NCI-H2227 (cell line): ENCODE results near the gene NEK7.
A peak's percentile ranks its signal among the peaks of the same experiment; 100 is the strongest.

Experiments
- DNase-seq: peaks from one replicate; lab custom pipeline; 2025; ENCODE audit not compliant: unreplicated experiment; lab: John Stamatoyannopoulos, UW

NEK7 gene

GRCh38 chr1:198143797-198144196 is 13.0 kb upstream of the NEK7 start:
- no peak for DNase-seq

DNA sequence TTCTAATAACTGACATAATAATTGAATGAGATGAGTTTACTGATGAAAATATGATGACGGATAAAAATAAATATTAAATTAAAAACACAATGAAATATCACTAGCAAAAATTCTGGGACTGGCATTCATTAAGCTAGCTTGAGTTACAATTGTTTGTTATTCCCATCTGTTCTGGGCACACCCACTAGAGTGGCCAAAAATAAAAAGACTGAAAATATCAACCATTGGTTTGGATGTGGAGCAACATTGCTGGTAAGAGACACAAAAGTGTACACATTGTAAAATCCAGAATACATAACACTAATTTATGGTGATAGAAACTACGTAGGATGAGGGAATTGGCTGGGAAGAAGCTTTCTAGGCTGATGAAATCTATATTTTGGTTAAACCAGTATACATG is 9.6 kb upstream of the NEK7 start:
- DNase-seq = no peak

DNA sequence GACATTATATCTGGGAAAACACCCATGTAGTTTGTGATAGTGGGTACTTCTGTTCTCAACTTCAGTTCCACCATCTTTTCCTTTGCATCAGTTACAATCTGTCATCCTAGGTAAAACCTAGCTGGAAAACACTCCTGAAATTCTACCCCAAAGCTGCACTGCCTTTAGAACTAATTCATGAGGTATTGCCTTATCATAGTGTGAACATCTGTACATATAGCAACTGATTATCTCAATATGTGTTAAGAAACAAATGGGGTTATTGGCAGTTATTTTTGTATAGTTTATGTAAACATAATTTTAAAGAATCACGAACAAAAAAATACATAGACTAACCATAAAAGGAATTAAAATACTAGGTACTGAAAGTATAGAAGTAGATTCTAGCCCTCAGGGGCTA is 6.4 kb upstream of the NEK7 start:
- DNase-seq = no peak

DNA sequence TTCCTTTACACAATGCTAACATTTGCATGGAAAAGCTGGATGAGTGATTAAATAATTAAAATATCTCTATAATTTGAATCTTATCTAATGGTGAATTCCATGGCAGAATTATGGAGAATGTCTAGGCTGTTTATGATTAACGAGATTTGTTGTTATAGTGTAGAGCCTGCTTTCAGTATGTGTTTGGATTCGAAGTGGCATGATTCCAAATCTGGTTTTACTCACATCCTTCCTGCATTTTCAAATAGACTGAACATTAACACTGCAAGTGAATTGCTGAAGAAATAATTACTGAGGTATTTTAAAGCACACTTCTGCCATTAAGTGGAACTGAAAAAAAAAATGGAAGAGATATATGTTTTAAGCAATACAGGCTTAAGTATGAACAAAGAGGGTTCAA is 5.1 kb upstream of the NEK7 start:
- no peak for DNase-seq

GRCh38 chr1:198153103-198153502 is 3.7 kb upstream of the NEK7 start:
- DNase-seq = no peak

- no peak for DNase-seq
Measured at GRCh38 chr1:198153804-198154203, 3.0 kb upstream of the NEK7 start.

GRCh38 chr1:198155253-198155652 is 1.5 kb upstream of the NEK7 start:
- no peak for DNase-seq

- peak; percentile 72 for DNase-seq
Measured at GRCh38 chr1:198156111-198156744, 570 bp upstream of the NEK7 start.

- DNase-seq = peak; percentile 92
Measured at GRCh38 chr1:198157241-198157846, 546 bp downstream of the NEK7 start.

GRCh38 chr1:198157847-198158725 is 1.3 kb downstream of the NEK7 start:
- peak; percentile 28 for DNase-seq

DNA sequence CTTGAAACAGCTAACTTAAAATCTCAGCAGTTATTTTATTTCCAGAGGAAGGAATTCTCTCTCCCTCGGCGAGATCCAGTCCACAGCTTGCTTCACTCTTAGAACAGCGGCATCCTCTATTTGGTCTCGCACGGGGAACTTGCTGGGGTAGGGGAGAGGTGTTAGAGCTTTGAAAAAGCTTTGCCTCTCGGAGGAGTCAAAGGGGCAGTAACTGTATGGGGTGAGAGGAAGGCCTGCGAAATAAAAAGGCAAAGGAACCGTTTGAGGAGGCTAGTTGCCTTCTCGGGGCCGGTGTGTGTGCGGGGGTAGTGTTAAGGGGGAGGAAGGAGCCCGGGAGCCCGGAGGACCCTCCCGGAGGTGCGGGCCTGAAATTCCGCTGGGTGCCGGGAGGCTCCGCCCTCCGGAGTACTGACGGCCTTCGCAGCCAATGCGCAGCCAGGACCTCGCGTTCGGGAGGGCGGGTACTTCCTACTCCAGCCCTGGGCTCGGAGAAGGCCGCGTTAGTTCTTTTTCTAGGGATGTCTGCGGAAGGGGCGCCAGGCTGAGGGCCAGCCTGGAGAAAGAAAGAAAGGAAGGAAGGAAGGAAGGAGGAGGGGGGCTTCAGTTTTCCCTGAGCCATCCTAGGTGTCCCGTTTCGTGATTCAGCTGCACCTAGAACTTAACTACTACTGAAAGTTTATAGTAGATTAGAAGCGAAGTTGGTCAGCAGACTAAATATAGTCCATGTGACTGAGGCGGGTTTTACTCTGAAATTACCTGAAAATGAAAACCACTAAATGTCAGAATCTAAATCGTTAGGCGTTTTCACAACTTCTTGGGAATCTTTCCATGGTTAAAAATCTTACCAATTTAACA is 2.2 kb downstream of the NEK7 start:
- DNase-seq = peak; percentile 95

DNA sequence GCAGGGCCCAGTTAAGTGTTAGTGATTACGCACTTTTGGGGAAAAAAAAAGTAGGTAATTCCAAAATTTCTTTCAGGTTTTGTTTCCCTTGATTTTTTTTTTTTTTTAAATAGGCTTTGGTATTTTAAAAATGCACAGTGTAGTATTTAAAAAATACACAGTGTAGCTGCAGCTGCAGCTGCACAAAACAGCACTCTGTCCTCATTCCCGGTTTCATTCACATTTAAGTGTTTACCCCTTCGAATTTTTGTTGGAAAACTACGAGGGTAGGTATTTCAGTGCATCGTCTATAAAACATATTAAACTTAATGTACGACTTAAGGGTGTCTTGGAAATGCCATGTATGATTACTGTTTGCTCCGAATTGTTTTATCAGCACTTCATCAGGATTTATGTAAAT is 3.4 kb downstream of the NEK7 start:
- DNase-seq = no peak

GRCh38 chr1:198160946-198161614 is 4.3 kb downstream of the NEK7 start:
- no peak for DNase-seq

GRCh38 chr1:198161718-198162090 is 4.9 kb downstream of the NEK7 start:
- no peak for DNase-seq

DNA sequence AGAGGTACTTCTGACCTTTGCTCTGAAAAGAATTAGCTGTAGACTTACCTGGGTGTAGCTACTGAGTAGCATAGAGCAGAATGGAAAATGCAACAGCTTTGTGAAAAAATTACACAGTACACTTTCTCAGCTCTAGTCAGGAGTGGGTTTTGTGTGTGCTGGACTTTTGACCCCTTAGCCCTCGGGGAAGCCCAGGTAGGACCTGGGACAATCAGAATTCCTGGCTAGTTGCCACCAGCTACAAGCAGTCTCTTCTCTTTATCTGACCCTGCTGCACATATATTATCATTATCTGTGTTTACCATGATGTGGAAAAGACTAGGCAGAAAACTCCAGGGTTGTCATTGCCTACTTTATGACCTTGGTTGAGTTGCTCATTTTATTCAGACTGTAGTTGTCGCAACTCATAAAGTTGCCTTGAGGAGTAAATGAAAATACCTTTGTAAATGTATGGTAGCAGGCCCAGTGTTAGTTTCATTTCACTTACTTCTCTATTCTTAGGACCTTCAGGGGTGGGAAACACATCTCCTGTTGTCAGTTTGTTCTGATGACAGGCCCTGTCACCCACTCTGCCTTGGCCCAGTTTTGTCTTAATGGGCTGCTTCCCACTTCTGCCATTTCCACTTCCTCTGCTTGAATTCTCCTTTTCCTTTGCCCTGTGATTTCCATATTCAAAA is 5.4 kb downstream of the NEK7 start:
- no peak for DNase-seq

DNA sequence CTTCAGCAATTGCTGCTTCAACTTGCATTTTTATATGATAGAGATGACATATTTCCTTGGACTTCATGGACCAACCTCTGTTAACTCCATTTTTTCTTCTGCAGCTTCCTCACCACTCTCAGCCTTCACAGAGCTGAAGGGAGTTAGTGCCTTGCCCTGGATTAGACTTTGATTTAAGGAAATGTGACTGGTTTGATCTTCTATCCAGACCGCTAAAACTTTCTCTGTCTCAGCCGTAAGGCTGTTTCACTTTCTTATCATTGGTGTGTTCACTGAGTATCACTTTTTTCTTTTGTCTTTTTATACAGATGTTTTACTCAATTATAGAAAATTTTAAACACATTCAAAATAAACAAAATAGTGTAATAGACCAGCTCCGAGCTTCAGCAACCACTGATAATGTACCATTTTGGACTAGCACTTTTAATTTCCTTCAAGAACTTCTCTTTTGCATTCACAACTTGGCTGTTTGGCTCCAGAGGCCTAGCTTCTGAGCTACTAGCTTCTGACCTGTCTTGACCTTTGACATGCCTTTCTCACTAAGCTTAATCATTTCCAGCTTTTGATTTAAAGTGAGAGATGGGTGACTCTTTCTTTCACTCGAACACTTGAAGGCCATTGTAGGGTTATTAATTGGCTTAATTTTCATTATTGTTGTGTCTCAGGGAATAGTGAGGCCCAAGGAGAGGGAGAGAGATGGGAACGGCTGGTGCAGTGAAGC is 9.3 kb downstream of the NEK7 start:
- DNase-seq = no peak

DNA sequence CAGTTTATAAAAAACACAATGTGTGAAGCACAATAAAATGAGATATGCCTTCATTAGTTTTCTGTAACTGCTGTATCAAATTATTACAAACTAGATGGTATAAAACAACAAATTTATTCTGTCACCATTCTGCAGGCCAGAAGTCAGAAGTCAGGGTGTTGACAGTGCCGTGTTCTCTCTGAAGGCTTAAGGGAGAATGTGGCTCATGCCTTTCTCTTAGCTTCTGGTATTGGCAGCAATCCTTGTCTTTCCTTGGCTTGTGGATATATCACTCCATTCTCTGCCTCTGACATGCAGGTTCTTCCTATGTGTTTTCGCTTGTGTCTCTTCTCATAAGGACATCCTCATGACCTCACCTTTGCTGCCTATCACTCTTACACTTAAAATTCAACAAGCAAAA is 10.1 kb downstream of the NEK7 start:
- no peak for DNase-seq

- DNase-seq = no peak
Measured at GRCh38 chr1:198167436-198167934, 10.7 kb downstream of the NEK7 start.

DNA sequence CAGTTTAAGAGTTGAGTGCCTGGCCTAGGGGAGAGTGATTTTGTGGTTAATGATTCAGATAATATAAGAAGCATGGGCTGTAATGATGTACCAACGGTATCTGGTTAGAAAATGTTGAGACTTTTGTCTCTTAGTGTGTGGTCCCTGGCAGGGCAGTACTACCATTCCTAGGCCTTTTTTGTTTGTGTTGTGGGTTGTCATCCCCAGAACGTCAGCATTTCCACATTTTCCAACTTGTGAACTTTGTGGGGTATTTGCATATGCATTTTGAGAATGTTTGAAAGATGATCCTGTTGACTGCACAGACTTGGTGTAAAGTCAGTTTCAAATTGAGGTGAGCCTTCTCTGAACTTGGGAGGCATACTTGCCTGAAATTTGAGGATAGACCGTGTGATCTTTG is 11.4 kb downstream of the NEK7 start:
- DNase-seq = no peak
